HUES6 (cell line): ENCODE results near the gene PCSK7.
"Not testable (repeated sequence)": the region's sequence is repeated elsewhere in the genome, so short reads cannot be mapped to it uniquely, and the experiment has no call there.

Experiments
- H3K27ac ChIP-seq: 2 replicates; pipeline ENCODE4 v1.7.0; 2013; ENCODE audit warnings: low read depth, mild to moderate bottlenecking, low read length, inconsistent platforms
- H3K27me3 ChIP-seq: 2 replicates; pipeline ENCODE4 v1.6.1; 2013; ENCODE audit warnings: low read length; ENCODE audit not compliant: control insufficient read depth, insufficient read depth
- H3K36me3 ChIP-seq: 2 replicates; pipeline ENCODE4 v1.6.1; 2013; ENCODE audit warnings: low read length; ENCODE audit not compliant: control insufficient read depth, insufficient read depth
- H3K4me1 ChIP-seq: 2 replicates; pipeline ENCODE4 v1.6.1; 2013; ENCODE audit warnings: low read length; ENCODE audit not compliant: control insufficient read depth, insufficient read depth
- H3K4me3 ChIP-seq: 2 replicates; pipeline ENCODE4 v1.5.1; 2013; ENCODE audit warnings: low read depth, low read length
- H3K9ac ChIP-seq: one replicate; pipeline ENCODE4 v1.6.1; 2013; ENCODE audit warnings: mild to moderate bottlenecking, low read length
- H3K9me3 ChIP-seq: 2 replicates; pipeline ENCODE4 v1.6.1; 2013; ENCODE audit warnings: low read depth, low read length; ENCODE audit not compliant: control insufficient read depth, insufficient read depth

PCSK7 gene

GRCh38 chr11:117231842-117232091, at the start of gene PCSK7:
Gene PCSK7, minus strand, starts transcription at chr11:117232073. Its CDS starts 2,229 bp downstream, at chr11:117229844.
- Histone ChIP-seq H3K27ac (peak within 1 kb of the TSS; percentile 86; the same call in 1 of the 2 replicates), H3K4me1 (peaks cover 6% of the 10 kb centered on the region; the same call in 1 of the 2 replicates), H3K27me3 (no peaks in the 10 kb centered on the region), H3K9me3 (no peaks in the 10 kb centered on the region), H3K4me3 (peak within 1 kb of the TSS; percentile 99), H3K36me3 (peaks cover 32% of the 10 kb centered on the region), H3K9ac (peak within 1 kb of the TSS; percentile 94)

GRCh38 chr11:117281159-117281558, 49.3 kb upstream of the PCSK7 start:
- Histone ChIP-seq H3K9me3 (no peaks in the 10 kb centered on the region), H3K9ac (no peak overlapping the region), H3K36me3 (peaks cover 59% of the 10 kb centered on the region), H3K4me1 (no peaks in the 10 kb centered on the region; the same call in 1 of the 2 replicates), H3K27ac (no peak overlapping the region), H3K27me3 (no peaks in the 10 kb centered on the region), H3K4me3 (no peak overlapping the region)

- Histone ChIP-seq H3K36me3 (peaks cover 46% of the 10 kb centered on the region), H3K4me3 (no peak overlapping the region), H3K27me3 (no peaks in the 10 kb centered on the region), H3K4me1 (no peaks in the 10 kb centered on the region; the same call in 1 of the 2 replicates), H3K9me3 (no peaks in the 10 kb centered on the region), H3K9ac (no peak overlapping the region), H3K27ac (no peak overlapping the region)
These were observed 48.0 kb upstream of the PCSK7 start for GRCh38 chr11:117279711-117280376.

- H3K27ac ChIP-seq: no peak overlapping the region
- no peaks in the 10 kb centered on the region for H3K27me3 ChIP-seq
- no peaks in the 10 kb centered on the region; the same call in 1 of the 2 replicates for H3K4me1 ChIP-seq
- no peak overlapping the region for H3K9ac ChIP-seq
- no peak overlapping the region for H3K4me3 ChIP-seq
- no peaks in the 10 kb centered on the region for H3K9me3 ChIP-seq
- peaks cover 34% of the 10 kb centered on the region for H3K36me3 ChIP-seq
These were observed 46.5 kb upstream of the PCSK7 start for GRCh38 chr11:117278347-117278746.

- Histone ChIP-seq H3K9ac (no peak overlapping the region), H3K36me3 (peaks cover 2% of the 10 kb centered on the region; the same call in 1 of the 2 replicates), H3K4me3 (no peak overlapping the region), H3K9me3 (no peaks in the 10 kb centered on the region), H3K4me1 (peaks cover 8% of the 10 kb centered on the region; the same call in 1 of the 2 replicates), H3K27me3 (no peaks in the 10 kb centered on the region), H3K27ac (no peak overlapping the region)
These were observed 41.8 kb upstream of the PCSK7 start for GRCh38 chr11:117273550-117274289.

GRCh38 chr11:117272175-117272574, 40.3 kb upstream of the PCSK7 start:
- H3K9ac ChIP-seq, H3K9me3 ChIP-seq, H3K27me3 ChIP-seq, H3K27ac ChIP-seq, H3K36me3 ChIP-seq, H3K4me3 ChIP-seq: not testable (repeated sequence)
- peaks cover 15% of the 10 kb centered on the region; the same call in 1 of the 2 replicates for H3K4me1 ChIP-seq

- Histone ChIP-seq H3K4me3 (no peak overlapping the region), H3K4me1 (peaks cover 15% of the 10 kb centered on the region; the same call in 1 of the 2 replicates), H3K27me3 (no peaks in the 10 kb centered on the region), H3K27ac (no peak overlapping the region), H3K9me3 (no peaks in the 10 kb centered on the region), H3K36me3 (peaks cover 2% of the 10 kb centered on the region; the same call in 1 of the 2 replicates), H3K9ac (no peak overlapping the region)
These were observed 39.3 kb upstream of the PCSK7 start for GRCh38 chr11:117271208-117271607.

- Histone ChIP-seq H3K36me3 (0 out of 2 replicates have a peak, but pooled peaks cover 2% of the 10 kb centered on the region), H3K9me3 (no peaks in the 10 kb centered on the region), H3K4me1 (peaks cover 15% of the 10 kb centered on the region; the same call in 1 of the 2 replicates)
These were observed 38.0 kb upstream of the PCSK7 start for GRCh38 chr11:117269856-117270255.

GRCh38 chr11:117265745-117266144, 33.9 kb upstream of the PCSK7 start:
- H3K4me1 ChIP-seq: peaks cover 12% of the 10 kb centered on the region; the same call in 1 of the 2 replicates
- no peak overlapping the region for H3K27ac ChIP-seq
- no peaks in the 10 kb centered on the region for H3K27me3 ChIP-seq
- no peak overlapping the region for H3K9ac ChIP-seq
- no peak overlapping the region for H3K4me3 ChIP-seq
- peaks cover 12% of the 10 kb centered on the region for H3K36me3 ChIP-seq
- no peaks in the 10 kb centered on the region for H3K9me3 ChIP-seq

More at GRCh38 chr11:117269856-117270255, 38.0 kb upstream of the PCSK7 start:
- Histone ChIP-seq H3K27me3 (no peaks in the 10 kb centered on the region), H3K9ac (no peak overlapping the region), H3K4me3 (no peak overlapping the region), H3K27ac (no peak overlapping the region; the same call in 1 of the 2 replicates)

GRCh38 chr11:117264624-117265323, 32.9 kb upstream of the PCSK7 start:
- H3K27ac ChIP-seq, H3K9me3 ChIP-seq, H3K27me3 ChIP-seq, H3K9ac ChIP-seq, H3K4me3 ChIP-seq: not testable (repeated sequence)
- peaks cover 19% of the 10 kb centered on the region for H3K36me3 ChIP-seq
- H3K4me1 ChIP-seq: peaks cover 11% of the 10 kb centered on the region; the same call in 1 of the 2 replicates

- H3K27me3 ChIP-seq: no peaks in the 10 kb centered on the region
- H3K27ac ChIP-seq: no peak overlapping the region
- H3K4me3 ChIP-seq: no peak overlapping the region
- H3K9ac ChIP-seq: no peak overlapping the region
- no peaks in the 10 kb centered on the region for H3K4me1 ChIP-seq
- H3K9me3 ChIP-seq: no peaks in the 10 kb centered on the region
- peaks cover 26% of the 10 kb centered on the region for H3K36me3 ChIP-seq
These were observed 27.5 kb upstream of the PCSK7 start for GRCh38 chr11:117259417-117259816.
